Glutamatergic neuron (in vitro differentiated cells): ENCODE results near the gene IPP. TPM values are rescaled to one million over a fixed set of nuclear protein-coding genes. Genes with fewer than 3 reads are reported as not detected.
"Not testable (repeated sequence)": the region's sequence is repeated elsewhere in the genome, so short reads cannot be mapped to it uniquely, and the experiment has no call there.

ENCODE experiments used
- DNase-seq: peaks from one replicate; pipeline ENCODE4 v3.0.0; 2022
- H3K27ac Mint-ChIP-seq: one replicate; pipeline ENCODE4 v1.8.0; 2020; ENCODE audit warnings: mild to moderate bottlenecking, mixed read lengths, inconsistent platforms; ENCODE audit not compliant: unreplicated experiment
- H3K27me3 Mint-ChIP-seq: one replicate; pipeline ENCODE4 v1.8.0; 2020; ENCODE audit warnings: mild to moderate bottlenecking, moderate library complexity, mixed read lengths, inconsistent platforms; ENCODE audit not compliant: unreplicated experiment
- H3K36me3 Mint-ChIP-seq: one replicate; pipeline ENCODE4 v1.8.0; 2020; ENCODE audit warnings: mild to moderate bottlenecking, mixed read lengths, inconsistent platforms; ENCODE audit not compliant: unreplicated experiment
- H3K4me1 Mint-ChIP-seq: one replicate; pipeline ENCODE4 v1.8.0; 2020; ENCODE audit warnings: mild to moderate bottlenecking, low read depth, mixed read lengths, inconsistent platforms; ENCODE audit not compliant: unreplicated experiment
- H3K4me3 Mint-ChIP-seq: one replicate; pipeline ENCODE4 v1.8.0; 2020; ENCODE audit warnings: mild to moderate bottlenecking, mixed read lengths, inconsistent platforms; ENCODE audit not compliant: unreplicated experiment
- H3K9me3 Mint-ChIP-seq: one replicate; pipeline ENCODE4 v1.8.0; 2020; ENCODE audit warnings: mild to moderate bottlenecking, moderate library complexity, mixed read lengths, inconsistent platforms; ENCODE audit not compliant: unreplicated experiment
- CTCF ChIP-seq: fragments of 200-600 bp; sonication (generic); IDR thresholded peaks from one replicate; pipeline ENCODE4 v1.5.0; 2021; ENCODE audit not compliant: partially characterized antibody, unreplicated experiment
- total RNA-seq: library from RNA; stranded (reverse); fragmentation: NEBNext Ultra II Directional; extraction: Animal tissue kit (Norgen Biotek cat#: 25700); gene quantifications from one replicate; pipeline ENCODE4 v1.2.1, GENCODE V29; 2021; ENCODE audit not compliant: unreplicated experiment

The IPP gene
- total RNA-seq, 1 donor from 2014 or later = 20.3 TPM

GRCh38 chr1:45679123-45679522, 71.3 kb downstream of the IPP start:
- H3K27me3 Mint-ChIP-seq = no peaks in the 10 kb centered on the region
- H3K36me3 Mint-ChIP-seq = no peaks in the 10 kb centered on the region

GRCh38 chr1:45678489-45678888, 72.0 kb downstream of the IPP start:
- Mint-ChIP-seq H3K9me3 (no peaks in the 10 kb centered on the region), H3K27ac (no peak overlapping the region)

More at GRCh38 chr1:45679123-45679522, 71.3 kb downstream of the IPP start:
- no peak for DNase-seq
- Mint-ChIP-seq H3K4me1 (peaks cover 6% of the 10 kb centered on the region), H3K4me3 (no peak overlapping the region), H3K27ac (no peak overlapping the region), H3K9me3 (no peaks in the 10 kb centered on the region)
- TF ChIP-seq CTCF = no peak

GRCh38 chr1:45677751-45678245, 72.7 kb downstream of the IPP start:
- Mint-ChIP-seq H3K36me3 (no peaks in the 10 kb centered on the region), H3K27ac (peak overlapping the region; percentile 9), H3K27me3 (no peaks in the 10 kb centered on the region), H3K9me3 (no peaks in the 10 kb centered on the region), H3K4me1 (peaks cover 6% of the 10 kb centered on the region), H3K4me3 (peak overlapping the region; percentile 17)
- TF ChIP-seq CTCF = no peak
- no peak for DNase-seq

More at GRCh38 chr1:45678489-45678888, 72.0 kb downstream of the IPP start:
- Mint-ChIP-seq H3K36me3 (no peaks in the 10 kb centered on the region), H3K4me3 (no peak overlapping the region), H3K27me3 (no peaks in the 10 kb centered on the region), H3K4me1 (peaks cover 6% of the 10 kb centered on the region)
- no peak for TF ChIP-seq CTCF
- DNase-seq = no peak

GRCh38 chr1:45676553-45676952, 73.9 kb downstream of the IPP start:
- H3K4me1 Mint-ChIP-seq, H3K27me3 Mint-ChIP-seq, H3K9me3 Mint-ChIP-seq, H3K36me3 Mint-ChIP-seq, H3K4me3 Mint-ChIP-seq, H3K27ac Mint-ChIP-seq, DNase-seq: not testable (repeated sequence)

GRCh38 chr1:45674478-45674877, 76.0 kb downstream of the IPP start:
- no peak for DNase-seq
- Mint-ChIP-seq H3K4me1 (peaks cover 7% of the 10 kb centered on the region), H3K27me3 (no peaks in the 10 kb centered on the region), H3K9me3 (peaks cover 2% of the 10 kb centered on the region), H3K36me3 (no peaks in the 10 kb centered on the region), H3K4me3 (no peak overlapping the region), H3K27ac (no peak overlapping the region)
- no peak for TF ChIP-seq CTCF
